Gastrocnemius medialis (tissue), 4 donors: ENCODE results near the gene RRAGB. TPM values are rescaled to one million over a fixed set of nuclear protein-coding genes. Genes with fewer than 3 reads are reported as not detected.

Experiments
- ATAC-seq, 2 donors: fragments of 150-250 bp; one replicate each; pipeline ENCODE4 v1.9.1; 2016
- DNase-seq, 2 donors: peaks; one replicate each; pipeline ENCODE4 v3.0.0-alpha.2; 2019
- H3K27ac ChIP-seq, 4 donors: fragments of 200-600 bp; sonication (generic); 1 replicate in 1 of 4; 2 replicates in 3 of 4; pipeline ENCODE4 v1.5.1; 2016 to 2018; ENCODE audit warnings: mild to moderate bottlenecking in 2 of 4, moderate library complexity in 1 of 4
- H3K27me3 ChIP-seq, 3 donors: fragments of 200-600 bp; sonication (generic) in 2 of 3; 1 replicate in 1 of 3; 2 replicates in 2 of 3; pipeline versions ENCODE4 v1.5.1 to v1.6.0; 2016 to 2019; ENCODE audit warnings: mild to moderate bottlenecking in 1 of 3, moderate library complexity in 1 of 3
- H3K36me3 ChIP-seq, 2 donors: fragments of 200-600 bp; sonication (generic) in 1 of 2; one replicate each; pipeline ENCODE4 v1.5.1; 2017 to 2018
- H3K4me1 ChIP-seq, 2 donors: fragments of 200-600 bp; sonication (generic) in 1 of 2; one replicate each; pipeline ENCODE4 v1.5.1; 2016 to 2017; ENCODE audit warnings: mild to moderate bottlenecking in 2 of 2
- H3K4me3 ChIP-seq, 4 donors: fragments of 200-600 bp; sonication (generic) in 3 of 4; 1 replicate in 1 of 4; 2 replicates in 3 of 4; pipeline ENCODE4 v1.5.1; 2016 to 2019; ENCODE audit warnings: mild to moderate bottlenecking in 2 of 4
- H3K9me3 ChIP-seq, 3 donors: fragments of 200-600 bp; sonication (generic) in 2 of 3; 1 replicate in 1 of 3; 2 replicates in 2 of 3; pipeline ENCODE4 v1.5.1; 2016 to 2019
- CTCF ChIP-seq, 5 experiments: fragments of 450-650 bp in 3 of 5; fragments of 200-600 bp in 2 of 5; sonication (generic) in 2 of 5; IDR thresholded peaks in 4 of 5; conservative IDR thresholded peaks in 1 of 5; 1 replicate in 4 of 5; 2 replicates in 1 of 5; pipeline ENCODE4 v1.5.1; 2016 to 2019; ENCODE audit warnings: antibody characterized with exemption in 5 of 5, mild to moderate bottlenecking in 3 of 5, moderate library complexity in 3 of 5
- POLR2A ChIP-seq, 2 donors: fragments of 450-650 bp; IDR thresholded peaks; one replicate each; pipeline ENCODE4 v1.6.1; 2017; ENCODE audit warnings: antibody characterized with exemption in 2 of 2, mild to moderate bottlenecking in 2 of 2, moderate library complexity in 2 of 2
- in situ Hi-C, 4 donors: fragments of 200-750 bp; cut with MboI; loops; one replicate each; pipeline versions ENCODE4 v1.15.0 to v1.8.0; 2017; ENCODE audit warnings: low sequenced_read_pairs in 4 of 4
- intact Hi-C: fragments of 100-400 bp; cut with DNase I; formaldehyde crosslinking; loops from one replicate; pipeline ENCODE4 v1.15.1; 2023; ENCODE audit warnings: low total_unique reads
- total RNA-seq, 4 donors: library from RNA; depleted of rRNA; stranded (reverse); fragments of >200 nt; gene quantifications; one replicate each; pipeline versions ENCODE4 v1.1.0 to v1.2.3, GENCODE V29; 2016

Gene RRAGB
- total RNA-seq, 4 donors from 2014 or later: 2.8 to 20.9 (median 7.4) TPM

- H3K27ac ChIP-seq: no peak overlapping the region
- in situ Hi-C loops: no loop called here
- TF ChIP-seq POLR2A (IDR thresholded peaks at IDR 0.05) (no peak), CTCF (IDR thresholded peaks at IDR 0.05 in 4 of 5, conservative IDR thresholded peaks at IDR 0.05 in 1 of 5) (no peak)
- H3K9me3 ChIP-seq: no peaks in the 10 kb centered on the region
- no peaks in the 10 kb centered on the region for H3K36me3 ChIP-seq
- H3K4me1 ChIP-seq: no peaks in the 10 kb centered on the region
- ATAC-seq: no peak
- no peaks in the 10 kb centered on the region for H3K27me3 ChIP-seq
- intact Hi-C loops: no loop called here
- H3K4me3 ChIP-seq: no peak overlapping the region
- no peak for DNase-seq
These were observed 76.9 kb downstream of the RRAGB start for GRCh38 chrX:55794405-55794804.

- Histone ChIP-seq H3K36me3 (no peaks in the 10 kb centered on the region), H3K27ac (no peak overlapping the region), H3K27me3 (no peaks in the 10 kb centered on the region), H3K4me1 (no peaks in the 10 kb centered on the region), H3K4me3 (no peak overlapping the region), H3K9me3 (no peaks in the 10 kb centered on the region)
- DNase-seq: no peak
- no peak for TF ChIP-seq POLR2A (IDR thresholded peaks at IDR 0.05)
- TF ChIP-seq CTCF (IDR thresholded peaks at IDR 0.05 in 4 of 5, conservative IDR thresholded peaks at IDR 0.05 in 1 of 5): no peak
- ATAC-seq: no peak
- intact Hi-C loops (no loop called here), in situ Hi-C loops (no loop called here)
These were observed 78.9 kb downstream of the RRAGB start for GRCh38 chrX:55796496-55796895.

GRCh38 chrX:55801811-55802210 is 84.3 kb downstream of the RRAGB start:
- ATAC-seq (no peak), DNase-seq (no peak)
- intact Hi-C loops (no loop called here), in situ Hi-C loops (no loop called here)
- H3K27ac ChIP-seq: no peak overlapping the region
- TF ChIP-seq POLR2A (IDR thresholded peaks at IDR 0.05) (no peak), CTCF (IDR thresholded peaks at IDR 0.05 in 4 of 5, conservative IDR thresholded peaks at IDR 0.05 in 1 of 5) (no peak)
- H3K36me3 ChIP-seq: no peaks in the 10 kb centered on the region
- H3K4me1 ChIP-seq: no peaks in the 10 kb centered on the region
- H3K9me3 ChIP-seq: no peaks in the 10 kb centered on the region
- H3K27me3 ChIP-seq: no peaks in the 10 kb centered on the region
- H3K4me3 ChIP-seq: no peak overlapping the region

Other genes starting within 250 kb of the RRAGB start
- gene USP51, start 227.9 kb upstream of the RRAGB start, total RNA-seq: 1 to 10 TPM in 1 of 4 donors, under 1 TPM in 3; 0.09 to 1.2 (median 0.57) TPM
- gene FOXR2, start 94.3 kb upstream of the RRAGB start, total RNA-seq: not detected